ENCODE measurements around the gene LEFTY2. TPM values are rescaled to one million over a fixed set of nuclear protein-coding genes. Genes with fewer than 3 reads are reported as not detected.

The LEFTY2 gene
- polyA plus RNA-seq, 1 of the 3 experiments (the other 2 are of a cell fraction), result not detected

GRCh38 chr1:225946082-225946620 lies 5.1 kb upstream of the LEFTY2 start:
- Histone ChIP-seq H3K27me3 (ENCODE audit: insufficient read depth) (no peaks in the 10 kb centered on the region; the same call in 1 of the 2 replicates), H3K36me3 (replicated peaks in 1 of 2; ENCODE audit: control insufficient read depth in 1 of 2, insufficient read depth in 2 of 2, low read length in 1 of 2) (no peaks in the 10 kb centered on the region), H3F3A (replicated peaks; ENCODE audit: insufficient read depth) (no peaks in the 10 kb centered on the region), H3K79me2 (ENCODE audit: insufficient read depth) (no peaks in the 10 kb centered on the region), H3K4me2 (no peak overlapping the region), H3K27ac (ENCODE audit: low read depth in 2 of 2, low read length in 1 of 2) (no peak overlapping the region), H3K9me2 (no peaks in the 10 kb centered on the region), H3K9me3 (no peaks in the 10 kb centered on the region), H3K4me3 (ENCODE audit: low read depth in 2 of 2, low read length in 1 of 2) (no peak overlapping the region), H2AFZ (ENCODE audit: low read depth) (no peak overlapping the region), H3K4me1 (ENCODE audit: control insufficient read depth in 1 of 2, insufficient read depth in 2 of 2, low read depth in 1 of 2, low read length in 1 of 2) (peaks cover 0 to 8% of the 10 kb centered on the region in 2 experiments; a peak in 1 of 4 replicates), H4K20me1 (ENCODE audit: insufficient read depth) (no peaks in the 10 kb centered on the region), H3K9ac (no peak overlapping the region)
- no peak for TF ChIP-seq NRF1 (IDR thresholded peaks at IDR 0.05; ENCODE audit: low read depth, low read length)
- TF ChIP-seq YY1 (IDR thresholded peaks at IDR 0.05; ENCODE audit: low read depth), result no peak
- TF ChIP-seq IRF3 (IDR thresholded peaks at IDR 0.05; ENCODE audit: low read depth, low read length), result no peak
- no peak for TF ChIP-seq RAD21 (IDR thresholded peaks at IDR 0.05; ENCODE audit: low read length)
- TF ChIP-seq USF2 (IDR thresholded peaks at IDR 0.05; ENCODE audit: borderline replicate concordance, low read depth, low read length), result no peak
- TF ChIP-seq MEF2A (IDR thresholded peaks at IDR 0.05; ENCODE audit: borderline replicate concordance, low read depth), result no peak
- TF ChIP-seq SIN3A (IDR thresholded peaks at IDR 0.05; ENCODE audit: borderline replicate concordance, low read depth, low read length), result no peak
- no peak for TF ChIP-seq FOXJ3 (CRISPR knock-in tag; IDR thresholded peaks at IDR 0.05)
- TF ChIP-seq JUND (IDR thresholded peaks at IDR 0.05), result no peak
- TF ChIP-seq ZBTB33 (IDR thresholded peaks at IDR 0.05; ENCODE audit: borderline replicate concordance, low read depth), result no peak
- no peak for TF ChIP-seq TCF12 (IDR thresholded peaks at IDR 0.05)
- no peak for TF ChIP-seq REST (IDR thresholded peaks at IDR 0.05; ENCODE audit: low read depth, low read length)
- no peak for TF ChIP-seq ELF1 (IDR thresholded peaks at IDR 0.05)
- TF ChIP-seq NFIC (IDR thresholded peaks at IDR 0.05; ENCODE audit: borderline replicate concordance), result no peak
- TF ChIP-seq POLR2AphosphoS5 (IDR thresholded peaks at IDR 0.05; ENCODE audit: low read depth, low read length), result no peak
- TF ChIP-seq EZH2phosphoT487 (IDR thresholded peaks at IDR 0.05; ENCODE audit: borderline replicate concordance, low read depth), result no peak
- TF ChIP-seq EP300 (IDR thresholded peaks at IDR 0.05; ENCODE audit: borderline replicate concordance in 1 of 2, low read depth in 1 of 2, low read length in 1 of 2), result no peak
- TF ChIP-seq MAX (IDR thresholded peaks at IDR 0.05; ENCODE audit: low read depth), result no peak
- no peak for DNase-seq
- ChIA-PET CTCF (interaction anchor here (1.1 to 2.1 kb wide), 5 partner anchors 42 to 472 kb away, joined by 3 to 6 read pairs (median 3); no protein-coding TSS in a partner anchor), POLR2A (no interaction called here)
- 71% methylated on average over 4 of the region's 4 CpGs for WGBS (ENCODE audit: low lambda C conversion rate)

Data from SK-N-SH (cell line).